Measurements from ENCODE around the gene FRG2C.
"Not testable (repeated sequence)": the region's sequence is repeated elsewhere in the genome, so short reads cannot be mapped to it uniquely, and the experiment has no call there.

- not testable (repeated sequence) for TF ChIP-seq EZH2 (IDR thresholded peaks at IDR 0.05; ENCODE audit: low read length, unreplicated experiment)
- TF ChIP-seq, protein P1, sequence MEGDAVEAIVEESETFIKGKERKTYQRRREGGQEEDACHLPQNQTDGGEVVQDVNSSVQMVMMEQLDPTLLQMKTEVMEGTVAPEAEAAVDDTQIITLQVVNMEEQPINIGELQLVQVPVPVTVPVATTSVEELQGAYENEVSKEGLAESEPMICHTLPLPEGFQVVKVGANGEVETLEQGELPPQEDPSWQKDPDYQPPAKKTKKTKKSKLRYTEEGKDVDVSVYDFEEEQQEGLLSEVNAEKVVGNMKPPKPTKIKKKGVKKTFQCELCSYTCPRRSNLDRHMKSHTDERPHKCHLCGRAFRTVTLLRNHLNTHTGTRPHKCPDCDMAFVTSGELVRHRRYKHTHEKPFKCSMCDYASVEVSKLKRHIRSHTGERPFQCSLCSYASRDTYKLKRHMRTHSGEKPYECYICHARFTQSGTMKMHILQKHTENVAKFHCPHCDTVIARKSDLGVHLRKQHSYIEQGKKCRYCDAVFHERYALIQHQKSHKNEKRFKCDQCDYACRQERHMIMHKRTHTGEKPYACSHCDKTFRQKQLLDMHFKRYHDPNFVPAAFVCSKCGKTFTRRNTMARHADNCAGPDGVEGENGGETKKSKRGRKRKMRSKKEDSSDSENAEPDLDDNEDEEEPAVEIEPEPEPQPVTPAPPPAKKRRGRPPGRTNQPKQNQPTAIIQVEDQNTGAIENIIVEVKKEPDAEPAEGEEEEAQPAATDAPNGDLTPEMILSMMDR (conservative IDR thresholded peaks at IDR 0.05; ENCODE audit: low read depth, low read length): not testable (repeated sequence)
Observed at GRCh38 chr3:75665626-75666025, 1.5 kb downstream of the FRG2C start.

Data from PC-3 (cell line).